ENCODE results near the gene FOXO4.

Gene FOXO4

DNA sequence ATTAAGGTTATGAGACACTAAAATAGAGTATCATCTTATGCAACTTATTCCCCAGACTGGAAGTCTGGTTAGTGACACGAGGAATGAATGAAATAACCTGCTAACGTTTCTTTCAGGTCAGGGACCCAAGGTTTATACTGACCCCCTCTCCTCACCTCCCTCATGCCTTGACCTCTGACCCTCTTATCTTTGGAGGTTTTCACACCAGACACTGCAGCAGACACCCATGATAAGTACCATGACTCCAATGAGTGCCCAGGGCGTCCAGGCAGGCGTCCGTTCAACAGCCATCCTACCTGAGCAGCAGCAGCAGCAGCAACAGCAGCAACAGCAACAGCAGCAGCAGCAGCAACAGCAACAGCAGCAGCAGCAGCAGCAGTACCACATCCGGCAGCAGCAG is 44.8 kb downstream of the FOXO4 start:
- DNase-seq (ENCODE audit: low read depth, low spot score) = no peak

DNA sequence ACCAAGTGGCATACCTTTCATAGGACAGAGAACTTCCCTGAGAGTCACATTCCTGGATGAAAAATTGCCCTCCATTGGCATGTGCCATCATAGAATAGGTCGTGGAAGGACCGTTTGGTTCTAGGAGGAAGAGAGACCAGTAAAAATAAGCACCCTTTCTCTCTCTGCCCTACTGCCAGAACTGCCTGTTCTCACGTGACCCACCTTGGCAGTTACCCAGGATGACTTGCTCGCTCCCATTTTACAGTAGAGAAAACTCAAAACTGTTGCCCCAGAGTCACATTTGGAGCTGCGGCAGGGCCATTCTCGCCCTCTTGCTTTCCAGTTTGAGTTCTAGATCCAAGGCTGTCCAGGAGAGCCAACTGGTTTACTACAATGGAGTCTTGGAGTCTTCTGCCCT is 47.9 kb downstream of the FOXO4 start:
- DNase-seq (ENCODE audit: low read depth, low spot score) = no peak

DNA sequence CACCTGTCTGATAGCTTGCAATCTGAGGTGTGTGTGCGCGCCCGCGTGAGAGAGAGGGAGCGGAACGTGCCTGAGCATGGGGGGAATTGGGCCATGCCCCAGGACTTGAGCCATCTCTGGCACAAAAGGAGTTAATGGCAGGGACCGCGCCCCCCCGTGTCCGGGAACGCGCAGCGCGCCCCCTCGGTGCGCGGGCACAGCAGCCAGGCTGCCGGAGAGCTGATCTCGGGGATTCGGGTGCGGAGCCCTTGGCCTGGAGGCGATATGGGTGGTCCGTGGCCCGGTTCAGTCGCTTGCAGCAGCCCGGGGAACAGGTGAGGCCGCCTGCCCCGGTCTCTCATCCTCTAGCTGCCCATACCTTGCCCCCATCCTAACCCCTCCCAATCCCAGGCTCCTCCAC is 49.0 kb downstream of the FOXO4 start, which contains the start of gene NLGN3:
TSS of gene NLGN3 (plus strand) at position 191 of the 400 bp plus-strand sequence. CDS start 2,909 bp downstream, outside the sequence.
- DNase-seq (ENCODE audit: low read depth, low spot score) = no peak

DNA sequence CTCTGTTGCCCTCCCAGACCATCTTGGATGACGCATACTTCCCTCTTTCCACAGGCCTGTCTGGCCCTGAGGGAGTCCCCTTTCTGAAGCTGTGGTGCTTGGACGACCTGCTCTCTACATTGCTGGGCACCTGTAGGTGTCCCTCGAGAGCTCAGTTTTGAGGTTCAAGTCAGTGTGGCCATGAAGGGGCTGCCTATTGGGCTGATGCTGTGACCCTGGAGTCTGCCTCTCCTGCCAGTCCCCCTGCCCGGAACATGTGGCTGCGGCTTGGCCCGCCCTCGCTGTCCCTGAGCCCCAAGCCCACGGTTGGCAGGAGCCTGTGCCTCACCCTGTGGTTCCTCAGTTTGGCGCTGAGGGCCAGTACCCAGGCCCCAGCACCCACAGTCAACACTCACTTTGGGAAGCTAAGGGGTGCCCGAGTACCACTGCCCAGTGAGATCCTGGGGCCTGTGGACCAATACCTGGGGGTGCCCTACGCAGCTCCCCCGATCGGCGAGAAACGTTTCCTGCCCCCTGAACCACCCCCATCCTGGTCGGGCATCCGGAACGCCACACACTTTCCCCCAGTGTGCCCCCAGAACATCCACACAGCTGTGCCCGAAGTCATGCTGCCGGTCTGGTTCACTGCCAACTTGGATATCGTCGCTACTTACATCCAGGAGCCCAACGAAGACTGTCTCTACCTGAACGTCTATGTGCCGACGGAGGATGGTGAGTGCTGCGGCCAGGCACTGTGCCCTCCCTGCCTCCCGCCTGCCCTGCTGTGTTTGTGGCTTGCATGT is 52.0 kb downstream of the FOXO4 start:
- DNase-seq (ENCODE audit: low read depth, low spot score) = no peak

DNA sequence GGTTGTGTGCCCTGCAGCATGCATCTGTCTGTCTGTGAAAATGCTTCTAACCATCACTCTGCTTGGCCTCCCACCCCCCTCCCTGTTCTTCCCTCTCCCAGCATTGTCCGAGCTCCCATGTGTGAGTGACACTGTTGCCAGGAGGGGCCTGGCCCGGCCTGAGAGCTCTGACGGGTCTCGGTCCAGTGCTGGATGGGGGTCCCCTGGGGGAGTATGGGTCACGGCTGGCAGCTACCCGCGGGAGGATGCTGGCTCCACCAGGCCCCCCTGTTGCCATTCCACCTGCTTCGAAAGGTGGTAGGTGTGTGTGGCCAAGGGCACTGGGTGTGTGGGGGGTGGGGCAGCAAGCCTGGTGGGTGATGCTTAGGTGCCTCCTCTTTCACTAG is 52.6 kb downstream of the FOXO4 start:
- DNase-seq (ENCODE audit: low read depth, low spot score) = no peak

DNA sequence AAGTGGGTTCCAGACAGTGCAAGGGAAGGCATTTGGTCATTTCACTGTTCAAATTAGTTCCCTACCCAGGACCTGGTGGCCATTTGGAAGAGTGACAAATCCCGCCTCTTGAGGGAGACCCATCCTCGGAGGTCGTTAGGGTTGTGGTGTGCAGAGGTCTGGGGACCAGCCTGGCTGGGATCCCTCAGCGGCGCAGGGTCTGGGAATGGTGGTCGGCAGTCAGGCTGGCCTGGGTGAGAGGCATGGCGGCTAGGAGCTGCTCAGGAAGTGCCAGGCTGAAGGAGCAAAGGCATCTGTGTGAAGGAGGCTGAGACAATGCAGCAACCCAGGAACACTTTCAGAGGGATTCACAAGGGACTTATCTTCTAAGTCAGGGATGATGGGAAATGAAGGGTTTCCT is 55.7 kb downstream of the FOXO4 start:
- no peak for DNase-seq (ENCODE audit: low read depth, low spot score)
